ENCODE results near the gene STARD5. TPM values are rescaled to one million over a fixed set of nuclear protein-coding genes. Genes with fewer than 3 reads are reported as not detected.

Gene STARD5
- total and polyA plus RNA-seq, 2 of the 8 experiments (the other 6 are each of a cell fraction or from before 2014, with no cell fraction given) = 5.5 to 10.4 TPM

DNA sequence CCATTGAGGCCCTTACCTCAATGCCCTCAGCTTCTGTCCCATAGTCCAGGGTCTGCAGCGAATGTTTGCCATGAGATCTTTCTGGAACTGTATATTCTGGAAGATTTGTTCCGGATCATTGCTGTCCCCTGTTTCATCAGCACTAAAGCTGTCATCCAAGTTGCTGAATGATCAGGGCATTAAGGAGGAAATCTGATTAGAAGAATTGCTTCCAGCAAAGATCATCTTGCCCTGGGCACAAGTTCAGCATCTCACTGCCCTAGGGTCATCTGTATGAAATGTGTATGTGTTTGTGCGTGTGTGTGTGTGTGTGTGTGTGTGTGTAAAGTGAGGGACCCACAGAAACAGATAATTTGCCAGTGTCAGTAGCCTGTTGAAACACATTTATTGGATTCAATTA, 48.6 kb upstream of the STARD5 start (continued):
- TF ChIP-seq EZH2 (IDR thresholded peaks at IDR 0.05; ENCODE audit: low read depth, low read length, severe bottlenecking) = no peak
- no peak for TF ChIP-seq HDAC6 (IDR thresholded peaks at IDR 0.05; ENCODE audit: low read depth, low read length)
- no peak for TF ChIP-seq ASH2L (IDR thresholded peaks at IDR 0.05; ENCODE audit: low read length)
- TF ChIP-seq ZNF274 (IDR thresholded peaks at IDR 0.05; ENCODE audit: borderline replicate concordance, extremely low read depth, low read length) = no peak

Measured in H1 (cell line).